Endothelial cell of umbilical vein (primary cell): ENCODE measurements around the gene SGCG.

Experiments used
- EZH2 ChIP-seq: IDR thresholded peaks from 2 replicates; pipeline ENCODE4 v1.6.1; 2012; ENCODE audit warnings: borderline replicate concordance, low read depth, mild to moderate bottlenecking, moderate library complexity, low read length, inconsistent platforms; ENCODE audit not compliant: severe bottlenecking
- POLR2A ChIP-seq: IDR thresholded peaks from 2 replicates; pipeline ENCODE4 v1.6.1; 2012; ENCODE audit warnings: low read depth, mild to moderate bottlenecking, control low read depth, low read length
- POLR2AphosphoS5 ChIP-seq: IDR thresholded peaks from 2 replicates; pipeline ENCODE4 v1.6.1; 2012; ENCODE audit warnings: low read depth, mild to moderate bottlenecking, control low read depth, low read length, moderate library complexity; ENCODE audit not compliant: insufficient read depth
- TF ChIP-seq, protein P1 (sequence below), 2 donors: IDR thresholded peaks; 1 replicate in 1 of 2; 2 replicates in 1 of 2; pipeline ENCODE4 v1.5.1; 2011; ENCODE audit warnings: low read length in 2 of 2, mild to moderate bottlenecking in 2 of 2, moderate library complexity in 2 of 2, control low read depth in 1 of 2, inconsistent platforms in 1 of 2, low read depth in 1 of 2; ENCODE audit not compliant: insufficient read depth in 1 of 2; ENCODE audit errors: extremely low read depth in 1 of 2

GRCh38 chr13:23273498-23273897 is 92.7 kb downstream of the SGCG start:
- TF ChIP-seq, protein P1, sequence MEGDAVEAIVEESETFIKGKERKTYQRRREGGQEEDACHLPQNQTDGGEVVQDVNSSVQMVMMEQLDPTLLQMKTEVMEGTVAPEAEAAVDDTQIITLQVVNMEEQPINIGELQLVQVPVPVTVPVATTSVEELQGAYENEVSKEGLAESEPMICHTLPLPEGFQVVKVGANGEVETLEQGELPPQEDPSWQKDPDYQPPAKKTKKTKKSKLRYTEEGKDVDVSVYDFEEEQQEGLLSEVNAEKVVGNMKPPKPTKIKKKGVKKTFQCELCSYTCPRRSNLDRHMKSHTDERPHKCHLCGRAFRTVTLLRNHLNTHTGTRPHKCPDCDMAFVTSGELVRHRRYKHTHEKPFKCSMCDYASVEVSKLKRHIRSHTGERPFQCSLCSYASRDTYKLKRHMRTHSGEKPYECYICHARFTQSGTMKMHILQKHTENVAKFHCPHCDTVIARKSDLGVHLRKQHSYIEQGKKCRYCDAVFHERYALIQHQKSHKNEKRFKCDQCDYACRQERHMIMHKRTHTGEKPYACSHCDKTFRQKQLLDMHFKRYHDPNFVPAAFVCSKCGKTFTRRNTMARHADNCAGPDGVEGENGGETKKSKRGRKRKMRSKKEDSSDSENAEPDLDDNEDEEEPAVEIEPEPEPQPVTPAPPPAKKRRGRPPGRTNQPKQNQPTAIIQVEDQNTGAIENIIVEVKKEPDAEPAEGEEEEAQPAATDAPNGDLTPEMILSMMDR (IDR thresholded peaks at IDR 0.05; ENCODE audit: extremely low read depth in 1 of 2, insufficient read depth in 1 of 2, low read depth in 1 of 2, low read length in 2 of 2): no peak
- TF ChIP-seq EZH2 (no peak), POLR2A (no peak), POLR2AphosphoS5 (no peak)
